ES-I3 (cell line): ENCODE measurements around the gene NUP214.
"Not testable (repeated sequence)": the region's sequence is repeated elsewhere in the genome, so short reads cannot be mapped to it uniquely, and the experiment has no call there.

Source experiments
- H3K36me3 ChIP-seq: 2 replicates; pipeline ENCODE4 v1.6.1; 2013; ENCODE audit warnings: mild to moderate bottlenecking, low read length, control low read depth, moderate library complexity; ENCODE audit not compliant: insufficient read depth
- H3K4me1 ChIP-seq: 2 replicates; pipeline ENCODE4 v1.6.1; 2013; ENCODE audit warnings: mild to moderate bottlenecking, control low read depth, low read length; ENCODE audit not compliant: insufficient read depth
- H3K9ac ChIP-seq: 2 replicates; pipeline ENCODE4 v1.6.1; 2013; ENCODE audit warnings: low read depth, mild to moderate bottlenecking, low read length, moderate library complexity
- H3K9me3 ChIP-seq: 2 replicates; pipeline ENCODE4 v1.6.1; 2013; ENCODE audit warnings: mild to moderate bottlenecking, low read length, moderate library complexity; ENCODE audit not compliant: control insufficient read depth, insufficient read depth

Gene NUP214

GRCh38 chr9:131239161-131239975 lies 114.0 kb downstream of the NUP214 start:
- peaks cover 13% of the 10 kb centered on the region for H3K4me1 ChIP-seq
- H3K9me3 ChIP-seq: peaks cover 3% of the 10 kb centered on the region; the same call in 1 of the 2 replicates
- no peak overlapping the region for H3K9ac ChIP-seq
- H3K36me3 ChIP-seq: no peaks in the 10 kb centered on the region

DNA sequence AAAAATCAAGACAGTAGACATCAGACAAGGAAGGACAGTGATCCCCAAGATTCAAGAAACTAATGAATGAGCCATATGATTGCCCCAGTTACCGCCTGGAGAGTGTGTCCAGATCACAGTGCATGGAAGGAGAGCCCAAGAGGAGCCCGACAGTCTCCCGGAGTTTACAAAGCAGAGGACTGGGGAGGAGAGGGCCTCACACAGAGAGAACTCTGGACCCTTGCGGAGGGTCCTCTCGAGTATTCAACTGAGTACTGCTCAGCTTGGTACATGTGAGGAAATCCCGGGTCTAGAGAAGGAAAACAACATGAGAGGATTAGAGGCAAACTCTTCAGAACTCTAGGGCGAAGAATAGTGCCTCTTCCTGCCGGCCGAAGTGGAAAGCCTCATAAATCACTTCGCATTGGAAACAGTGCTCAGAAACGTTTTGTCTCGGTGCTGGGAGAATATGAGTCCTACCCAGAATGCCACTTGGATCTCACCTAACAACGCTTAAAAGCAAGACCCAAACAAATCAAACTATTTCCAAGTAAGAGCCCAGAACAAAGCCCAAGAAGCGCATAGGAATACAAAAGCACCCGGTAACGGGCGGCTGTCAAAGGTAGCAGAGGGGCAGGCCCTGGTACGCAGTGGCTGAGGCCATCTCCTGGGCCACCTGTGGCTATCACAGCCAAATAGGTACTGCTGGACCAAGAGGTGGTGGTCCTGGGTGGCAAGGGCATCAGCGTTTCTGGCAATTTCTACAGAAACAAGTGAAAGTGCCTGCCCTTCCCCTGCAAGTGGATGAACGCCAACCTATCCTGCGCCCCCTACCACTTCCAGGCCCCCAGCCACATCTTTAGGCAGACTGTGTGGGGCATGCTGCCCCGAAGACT lies 114.9 kb downstream of the NUP214 start:
- H3K36me3 ChIP-seq: no peaks in the 10 kb centered on the region
- H3K9ac ChIP-seq: no peak overlapping the region
- H3K9me3 ChIP-seq: peaks cover 3% of the 10 kb centered on the region; the same call in 1 of the 2 replicates
- peaks cover 13% of the 10 kb centered on the region for H3K4me1 ChIP-seq

- H3K36me3 ChIP-seq, H3K4me1 ChIP-seq, H3K9me3 ChIP-seq, H3K9ac ChIP-seq: not testable (repeated sequence)
Observed at GRCh38 chr9:131244331-131244730, 118.9 kb downstream of the NUP214 start.

DNA sequence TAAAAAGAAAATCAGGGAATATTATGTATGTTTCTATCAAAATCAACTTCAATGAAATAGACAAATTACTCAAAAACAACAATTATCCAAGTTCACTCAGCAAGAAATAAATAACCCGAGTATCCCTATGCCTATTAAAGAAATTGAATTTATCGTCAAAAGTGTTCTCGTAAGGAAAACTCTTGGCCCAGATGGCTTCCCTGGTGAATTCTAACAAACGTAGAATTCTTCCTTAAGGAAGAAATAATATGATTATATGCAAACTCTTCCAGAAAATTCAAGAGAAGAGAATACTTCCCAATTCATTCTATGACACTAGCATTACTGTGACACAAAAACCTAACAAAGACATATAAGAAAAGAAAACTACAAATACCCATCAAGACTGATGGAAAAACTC lies 121.2 kb downstream of the NUP214 start:
- Histone ChIP-seq H3K4me1 (no peaks in the 10 kb centered on the region), H3K36me3 (no peaks in the 10 kb centered on the region), H3K9me3 (peaks cover 3% of the 10 kb centered on the region; the same call in 1 of the 2 replicates), H3K9ac (no peak overlapping the region)

- Histone ChIP-seq H3K9me3 (no peaks in the 10 kb centered on the region), H3K36me3 (no peaks in the 10 kb centered on the region), H3K4me1 (peaks cover 11% of the 10 kb centered on the region; the same call in 1 of the 2 replicates), H3K9ac (no peak overlapping the region)
Observed at GRCh38 chr9:131252120-131252519, 126.7 kb downstream of the NUP214 start.

GRCh38 chr9:131253891-131254491 lies 128.6 kb downstream of the NUP214 start:
- Histone ChIP-seq H3K9ac (no peak overlapping the region), H3K9me3 (no peaks in the 10 kb centered on the region), H3K36me3 (no peaks in the 10 kb centered on the region), H3K4me1 (peaks cover 11% of the 10 kb centered on the region; the same call in 1 of the 2 replicates)

GRCh38 chr9:131254626-131255025 lies 129.2 kb downstream of the NUP214 start:
- Histone ChIP-seq H3K9ac (no peak overlapping the region), H3K4me1 (peaks cover 11% of the 10 kb centered on the region; the same call in 1 of the 2 replicates), H3K36me3 (no peaks in the 10 kb centered on the region), H3K9me3 (no peaks in the 10 kb centered on the region)

DNA sequence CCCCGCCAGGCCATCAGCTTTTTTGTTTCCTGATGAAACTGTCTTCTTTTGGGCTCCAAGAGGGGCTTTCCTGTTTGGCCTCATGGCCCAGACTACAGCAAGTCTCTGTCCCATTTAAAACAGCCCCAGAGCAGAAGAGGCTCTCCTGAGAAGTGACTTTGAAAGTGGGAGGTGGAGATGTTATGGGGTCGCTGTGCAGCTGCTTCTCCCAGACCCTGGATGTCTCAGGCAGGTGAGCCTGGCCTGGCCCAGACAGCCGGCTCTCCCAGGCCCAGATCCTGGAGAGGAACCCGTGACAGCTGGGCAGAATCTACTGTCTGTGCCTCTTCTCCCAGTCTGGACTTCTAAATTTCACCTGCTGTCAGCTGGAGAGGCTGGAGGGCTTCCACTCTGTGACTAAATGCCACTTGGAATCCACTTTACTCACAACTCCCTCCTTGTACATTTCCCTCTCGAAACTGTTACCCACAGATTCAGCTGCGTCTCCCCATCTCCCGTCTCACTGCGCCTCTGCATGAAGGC lies 130.4 kb downstream of the NUP214 start:
- no peak overlapping the region for H3K9ac ChIP-seq
- H3K36me3 ChIP-seq: no peaks in the 10 kb centered on the region
- peaks cover 11% of the 10 kb centered on the region; the same call in 1 of the 2 replicates for H3K4me1 ChIP-seq
- H3K9me3 ChIP-seq: no peaks in the 10 kb centered on the region

GRCh38 chr9:131257266-131258025 lies 132.1 kb downstream of the NUP214 start:
- H3K9me3 ChIP-seq: no peaks in the 10 kb centered on the region
- H3K4me1 ChIP-seq: peaks cover 11% of the 10 kb centered on the region; the same call in 1 of the 2 replicates
- H3K9ac ChIP-seq: no peak overlapping the region
- H3K36me3 ChIP-seq: no peaks in the 10 kb centered on the region

GRCh38 chr9:131258186-131258585 lies 132.8 kb downstream of the NUP214 start:
- Histone ChIP-seq H3K4me1 (peaks cover 11% of the 10 kb centered on the region; the same call in 1 of the 2 replicates), H3K9ac (no peak overlapping the region)

GRCh38 chr9:131258698-131259431 lies 133.5 kb downstream of the NUP214 start:
- Histone ChIP-seq H3K9me3 (no peaks in the 10 kb centered on the region), H3K36me3 (no peaks in the 10 kb centered on the region), H3K4me1 (peaks cover 11% of the 10 kb centered on the region; the same call in 1 of the 2 replicates), H3K9ac (no peak overlapping the region)

More at GRCh38 chr9:131258186-131258585, 132.8 kb downstream of the NUP214 start:
- Histone ChIP-seq H3K36me3 (no peaks in the 10 kb centered on the region), H3K9me3 (no peaks in the 10 kb centered on the region)

GRCh38 chr9:131259432-131259898 lies 134.1 kb downstream of the NUP214 start:
- H3K9me3 ChIP-seq: no peaks in the 10 kb centered on the region
- H3K4me1 ChIP-seq: peaks cover 11% of the 10 kb centered on the region; the same call in 1 of the 2 replicates
- H3K36me3 ChIP-seq: no peaks in the 10 kb centered on the region
- no peak overlapping the region for H3K9ac ChIP-seq
